DOHH2 (cell line): ENCODE measurements around the gene CCDC61.
A peak's percentile ranks its signal among the peaks of the same experiment; 100 is the strongest.

ENCODE experiments used
- H3F3A ChIP-seq: fragments of 200-600 bp; sonication (generic), shearing (Covaris generic); 2 replicates; pipeline ENCODE4 v1.6.0; 2016; ENCODE audit warnings: antibody characterized with exemption, mild to moderate bottlenecking; ENCODE audit not compliant: control insufficient read depth, insufficient read depth
- H3K27ac ChIP-seq: fragments of 200-600 bp; sonication (generic); 2 replicates; pipeline ENCODE4 v1.5.1; 2014; ENCODE audit warnings: low read depth, mild to moderate bottlenecking, low read length, moderate library complexity
- H3K27me3 ChIP-seq: fragments of 200-600 bp; sonication (generic); 2 replicates; pipeline ENCODE4 v1.6.1; 2014; ENCODE audit warnings: mild to moderate bottlenecking, low read length, mixed read lengths; ENCODE audit not compliant: control insufficient read depth
- H3K36me3 ChIP-seq: fragments of 200-600 bp; sonication (generic); 2 replicates; pipeline ENCODE4 v1.6.1; 2014; ENCODE audit warnings: mild to moderate bottlenecking, low read length, moderate library complexity, mixed read lengths; ENCODE audit not compliant: control insufficient read depth
- H3K4me1 ChIP-seq: fragments of 200-600 bp; sonication (generic); 2 replicates; pipeline ENCODE4 v1.6.1; 2014; ENCODE audit warnings: mild to moderate bottlenecking, low read length, mixed read lengths; ENCODE audit not compliant: control insufficient read depth
- H3K4me2 ChIP-seq: fragments of 200-600 bp; sonication (generic); 2 replicates; pipeline ENCODE4 v1.6.0; 2014; ENCODE audit warnings: mild to moderate bottlenecking, low read length, moderate library complexity
- H3K4me3 ChIP-seq: fragments of 200-600 bp; sonication (generic); 2 replicates; pipeline ENCODE4 v1.5.1; 2014; ENCODE audit warnings: mild to moderate bottlenecking, low read length, mixed read lengths
- H3K79me2 ChIP-seq: fragments of 200-600 bp; sonication (generic); 2 replicates; pipeline ENCODE4 v1.6.1; 2014; ENCODE audit warnings: mild to moderate bottlenecking, low read length, mixed read lengths; ENCODE audit not compliant: control insufficient read depth
- H3K9me2 ChIP-seq: fragments of 200-600 bp; sonication (generic); replicated peaks from 2 replicates; pipeline ENCODE4 v1.6.1; 2014; ENCODE audit warnings: mild to moderate bottlenecking, low read length, mixed read lengths; ENCODE audit not compliant: control insufficient read depth
- H3K9me3 ChIP-seq: fragments of 200-600 bp; sonication (generic); 2 replicates; pipeline ENCODE4 v1.6.1; 2014; ENCODE audit warnings: antibody characterized with exemption, low read length, mixed read lengths; ENCODE audit not compliant: control insufficient read depth, insufficient read depth
- H4K20me1 ChIP-seq: fragments of 200-600 bp; sonication (generic); 2 replicates; pipeline ENCODE4 v1.6.0; 2014; ENCODE audit warnings: low read depth, mild to moderate bottlenecking, antibody characterized with exemption, low read length, moderate library complexity; ENCODE audit not compliant: control insufficient read depth, insufficient read depth
- CTCF ChIP-seq: fragments of 200-600 bp; sonication (generic); IDR thresholded peaks from one replicate; pipeline ENCODE4 v1.5.1; 2014; ENCODE audit warnings: antibody characterized with exemption, mild to moderate bottlenecking, low read depth, low read length; ENCODE audit not compliant: poor library complexity, severe bottlenecking
- EZH2phosphoT487 ChIP-seq: fragments of 200-600 bp; sonication (generic); IDR thresholded peaks from 2 replicates; pipeline ENCODE4 v1.6.1; 2017; ENCODE audit warnings: borderline replicate concordance, mild to moderate bottlenecking, antibody characterized with exemption, low read length, moderate library complexity, mixed read lengths

CCDC61 gene

GRCh38 chr19:45959517-45960025, 35.7 kb upstream of the CCDC61 start:
- Histone ChIP-seq H3K4me1 (peaks cover 8% of the 10 kb centered on the region), H3K9me2 (no peaks in the 10 kb centered on the region), H3K4me3 (no peak overlapping the region), H3K9me3 (no peaks in the 10 kb centered on the region), H4K20me1 (no peaks in the 10 kb centered on the region), H3K79me2 (no peaks in the 10 kb centered on the region), H3F3A (no peaks in the 10 kb centered on the region), H3K27me3 (peaks cover 18% of the 10 kb centered on the region; the same call in 1 of the 2 replicates), H3K27ac (no peak overlapping the region), H3K36me3 (no peaks in the 10 kb centered on the region), H3K4me2 (no peak overlapping the region)
- TF ChIP-seq EZH2phosphoT487 (no peak), CTCF (no peak)

GRCh38 chr19:45960595-45961235, 34.6 kb upstream of the CCDC61 start:
- Histone ChIP-seq H3K4me2 (peak overlapping the region; percentile 39; the same call in 1 of the 2 replicates), H3K4me1 (peaks cover 8% of the 10 kb centered on the region), H3K79me2 (no peaks in the 10 kb centered on the region), H3K27ac (no peak overlapping the region), H4K20me1 (no peaks in the 10 kb centered on the region), H3K36me3 (no peaks in the 10 kb centered on the region), H3K4me3 (no peak overlapping the region), H3K9me3 (no peaks in the 10 kb centered on the region), H3F3A (no peaks in the 10 kb centered on the region), H3K27me3 (peaks cover 18% of the 10 kb centered on the region; the same call in 1 of the 2 replicates), H3K9me2 (no peaks in the 10 kb centered on the region)
- TF ChIP-seq EZH2phosphoT487 (no peak), CTCF (peak; percentile 31)

GRCh38 chr19:45962021-45962420, 33.2 kb upstream of the CCDC61 start:
- TF ChIP-seq EZH2phosphoT487 (no peak), CTCF (no peak)

More at GRCh38 chr19:45962021-45962420, 33.2 kb upstream of the CCDC61 start:
- H4K20me1 ChIP-seq, result no peaks in the 10 kb centered on the region
- H3K36me3 ChIP-seq, result no peaks in the 10 kb centered on the region
- H3K27ac ChIP-seq, result no peak overlapping the region
- H3K4me3 ChIP-seq, result no peak overlapping the region
- H3K4me2 ChIP-seq, result no peak overlapping the region
- no peaks in the 10 kb centered on the region for H3F3A ChIP-seq
- H3K79me2 ChIP-seq, result no peaks in the 10 kb centered on the region
- H3K27me3 ChIP-seq, result peaks cover 18% of the 10 kb centered on the region; the same call in 1 of the 2 replicates
- no peaks in the 10 kb centered on the region for H3K9me3 ChIP-seq
- peaks cover 8% of the 10 kb centered on the region for H3K4me1 ChIP-seq
- no peaks in the 10 kb centered on the region for H3K9me2 ChIP-seq
